ENCODE data around the gene MYCN. TPM values are rescaled to one million over a fixed set of nuclear protein-coding genes. Genes with fewer than 3 reads are reported as not detected.

Gene MYCN
- total and polyA plus RNA-seq, 2 of the 8 experiments (the other 6 are each of a cell fraction or from before 2014, with no cell fraction given) = 87.8 to 137 TPM

- H3K36me3 ChIP-seq (ENCODE audit: control insufficient read depth in 2 of 4, insufficient read depth in 4 of 4, low read length in 3 of 4) = no peaks in the 10 kb centered on the region
- no peak overlapping the region for H3K23ac ChIP-seq (ENCODE audit: insufficient read length)
- ChIA-PET CTCF (ENCODE audit: partially characterized antibody) (interaction anchor here (0.6 to 1.8 kb wide), 5 partner anchors 10 to 302 kb away, joined by 3 to 9 read pairs (median 3); partner anchors contain the start of gene MYCN), POLR2A (ENCODE audit: partially characterized antibody) (no interaction called here)
- H4K5ac ChIP-seq (ENCODE audit: insufficient read length, low read depth, low read length) = no peak overlapping the region
- DNase-seq (ENCODE audit: low read depth in 1 of 2, low spot score in 2 of 2) (no peak), FAIRE-seq (no peak)
- no peaks in the 10 kb centered on the region for H3K79me2 ChIP-seq (ENCODE audit: control insufficient read depth in 1 of 2, insufficient read depth in 2 of 2, low read length in 2 of 2)
- no peak overlapping the region for H2AK5ac ChIP-seq (ENCODE audit: low read depth, low read length)
- no peaks in the 10 kb centered on the region for H4K20me1 ChIP-seq (replicated peaks in 1 of 2; ENCODE audit: control insufficient read depth in 1 of 2, insufficient read depth in 2 of 2, low read length in 2 of 2)
- H3K79me1 ChIP-seq (ENCODE audit: low read depth, low read length) = no peaks in the 10 kb centered on the region
- WGBS, 2 experiments (ENCODE audit: extremely low coverage in 1 of 2, insufficient coverage in 1 of 2, insufficient read length in 1 of 2, insufficient replicate concordance in 2 of 2, low coverage in 1 of 2, low lambda C conversion rate in 2 of 2, missing lambda C conversion rate in 1 of 2) = 94% methylated on average over 4 of the region's 4 CpGs; no CpG with 5 or more reads in 1 of the 2 experiments
- H3K9ac ChIP-seq (replicated peaks in 1 of 4; ENCODE audit: extremely low read depth in 1 of 4, low read depth in 3 of 4, low read length in 3 of 4) = no peak overlapping the region
- H3K4ac ChIP-seq (replicated peaks; ENCODE audit: insufficient read length, low read depth, low read length) = no peak overlapping the region
- H3K23me2 ChIP-seq (ENCODE audit: low read depth, low read length) = no peaks in the 10 kb centered on the region
- no peak overlapping the region for H2BK20ac ChIP-seq (ENCODE audit: low read length)
- H3K14ac ChIP-seq (ENCODE audit: insufficient read length) = no peak overlapping the region
- H2BK5ac ChIP-seq (ENCODE audit: low read depth, low read length) = no peak overlapping the region
- H2BK12ac ChIP-seq (ENCODE audit: low read depth, low read length) = no peak overlapping the region
- no peak overlapping the region for H3K56ac ChIP-seq (replicated peaks; ENCODE audit: insufficient read length, low read depth, low read length)
- H3K9me3 ChIP-seq (ENCODE audit: insufficient read depth in 2 of 2, low read depth in 1 of 2, low read length in 1 of 2) = no peaks in the 10 kb centered on the region
- no peak overlapping the region for H2BK15ac ChIP-seq (ENCODE audit: low read length)
- H3K27me3 ChIP-seq (replicated peaks in 1 of 4; ENCODE audit: control insufficient read depth in 3 of 4, extremely low read depth in 1 of 4, insufficient read depth in 3 of 4, low read length in 3 of 4) = no peaks in the 10 kb centered on the region
- no peak for TF ChIP-seq ZNF274 (IDR thresholded peaks at IDR 0.05; ENCODE audit: borderline replicate concordance, extremely low read depth, low read length)
- TF ChIP-seq, protein P1, sequence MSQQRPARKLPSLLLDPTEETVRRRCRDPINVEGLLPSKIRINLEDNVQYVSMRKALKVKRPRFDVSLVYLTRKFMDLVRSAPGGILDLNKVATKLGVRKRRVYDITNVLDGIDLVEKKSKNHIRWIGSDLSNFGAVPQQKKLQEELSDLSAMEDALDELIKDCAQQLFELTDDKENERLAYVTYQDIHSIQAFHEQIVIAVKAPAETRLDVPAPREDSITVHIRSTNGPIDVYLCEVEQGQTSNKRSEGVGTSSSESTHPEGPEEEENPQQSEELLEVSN (IDR thresholded peaks at IDR 0.05) = no peak
- TF ChIP-seq USF2 (IDR thresholded peaks at IDR 0.05; ENCODE audit: low read length) = no peak
- no peak for TF ChIP-seq EGR1 (IDR thresholded peaks at IDR 0.05; ENCODE audit: borderline replicate concordance, low read depth, low read length)
- no peak for TF ChIP-seq RXRA (IDR thresholded peaks at IDR 0.05; ENCODE audit: insufficient read depth, low read depth, low read length)
- no peak for TF ChIP-seq SP4 (IDR thresholded peaks at IDR 0.05; ENCODE audit: low read length)
- TF ChIP-seq JUND (IDR thresholded peaks at IDR 0.05; ENCODE audit: low read length) = no peak
- no peak for TF ChIP-seq CBX5 (IDR thresholded peaks at IDR 0.05; ENCODE audit: low read depth, low read length)
- no peak for TF ChIP-seq EZH2 (IDR thresholded peaks at IDR 0.05; ENCODE audit: low read depth, low read length, severe bottlenecking)
- no peak for TF ChIP-seq MAX (IDR thresholded peaks at IDR 0.05)
- no peak overlapping the region for H3K27ac ChIP-seq (ENCODE audit: low read depth, low read length)
- no peak overlapping the region for H3K4me2 ChIP-seq (ENCODE audit: insufficient read depth in 1 of 2, low read depth in 2 of 2, low read length in 2 of 2)
- no peak overlapping the region for H3K4me3 ChIP-seq (ENCODE audit: extremely low read depth in 1 of 4, insufficient read depth in 2 of 4, low read depth in 3 of 4, low read length in 4 of 4)
- H2BK120ac ChIP-seq (replicated peaks; ENCODE audit: low read depth, low read length) = no peak overlapping the region
- no peak overlapping the region for H4K91ac ChIP-seq (replicated peaks; ENCODE audit: insufficient read length, low read length)
- H3K4me1 ChIP-seq (replicated peaks in 1 of 4; ENCODE audit: control insufficient read depth in 3 of 4, insufficient read depth in 4 of 4, low read length in 3 of 4) = no peaks in the 10 kb centered on the region
- no peak overlapping the region for H2AFZ ChIP-seq (ENCODE audit: low read length)
- H3K18ac ChIP-seq (ENCODE audit: extremely low read depth, low read length) = no peak overlapping the region
- H4K8ac ChIP-seq (ENCODE audit: extremely low read depth, insufficient read depth, low read length) = no peak overlapping the region
Measured at GRCh38 chr2:15916336-15916735, 24.0 kb upstream of the MYCN start.
